HCT116 (cell line): Measurements from ENCODE around the gene PEX5. TPM values are rescaled to one million over a fixed set of nuclear protein-coding genes. Genes with fewer than 3 reads are reported as not detected.

Experiments
- ATAC-seq: fragments of 200-7000 bp; cut with Tn5 transposase; 2 replicates; pipeline ENCODE4 v1.9.1; 2020; ENCODE audit warnings: mild to moderate bottlenecking, moderate library complexity
- BruUV-seq: library from RNA; stranded (reverse); fragments of 400-500 nt; replicated peaks from 2 replicates; lab custom pipeline; 2021; lab: Mats Ljungman, UMichigan
- CTCF ChIA-PET: fragments of 300-600 bp; sonication (Branson Sonifier 250); formaldehyde crosslinking; loops from one replicate; lab custom pipeline; 2021; ENCODE audit warnings: antibody characterized with exemption; lab: Charles Lee
- POLR2A ChIA-PET: fragments of 300-600, 350-600 bp; sonication (Branson Sonifier 250); formaldehyde crosslinking; loops from one replicate; lab custom pipeline; 2021; ENCODE audit warnings: antibody characterized with exemption; lab: Charles Lee
- RAD21 ChIA-PET, 2 experiments: fragments of 300-600 bp; sonication (Branson Sonifier 250); formaldehyde crosslinking; loops; one replicate each; lab custom pipeline; 2023; ENCODE audit warnings: low total read pairs in 2 of 2; ENCODE audit not compliant: uncharacterized antibody in 2 of 2, unreplicated experiment in 2 of 2, low non-redundant PET in 1 of 2; lab: Charles Lee
- DNase-seq: peaks from one replicate; pipeline ENCODE4 v3.0.0-alpha.2; 2010; ENCODE audit warnings: low read depth, low spot score
- H2AFZ ChIP-seq: fragments of 200-600 bp; shearing (Covaris generic), sonication (generic); 2 replicates; pipeline ENCODE4 v1.6.1; 2017; ENCODE audit warnings: low read depth, mixed run types, mixed read lengths, antibody characterized with exemption, low read length; ENCODE audit not compliant: poor library complexity, severe bottlenecking
- H3K27ac ChIP-seq: 2 replicates; pipeline ENCODE4 v1.5.1; 2012; ENCODE audit warnings: low read depth, low read length
- H3K27me3 ChIP-seq: fragments of 200-600 bp; sonication (generic); 2 replicates; pipeline ENCODE4 v1.6.1; 2016; ENCODE audit warnings: mixed run types, low read length, mixed read lengths; ENCODE audit not compliant: insufficient read depth
- H3K36me3 ChIP-seq, 2 experiments: fragments of 200-500 bp in 1 of 2; fragments of 200-600 bp in 1 of 2; sonication (Bioruptor generic) in 1 of 2; sonication (generic) in 1 of 2; 2 replicates each; pipeline versions ENCODE4 v1.5.1 to v1.6.1; 2014 to 2016; ENCODE audit warnings: low read length in 2 of 2, inconsistent platforms in 1 of 2, mixed read lengths in 1 of 2, mixed run types in 1 of 2; ENCODE audit not compliant: insufficient read depth in 2 of 2, control insufficient read depth in 1 of 2
- H3K4me1 ChIP-seq, 2 experiments: fragments of 200-600 bp in 1 of 2; sonication (generic) in 1 of 2; 2 replicates each; pipeline versions ENCODE4 v1.5.1 to v1.6.1; 2012 to 2017; ENCODE audit warnings: low read length in 2 of 2, inconsistent platforms in 1 of 2, mild to moderate bottlenecking in 1 of 2, mixed read lengths in 1 of 2, mixed run types in 1 of 2, moderate library complexity in 1 of 2; ENCODE audit not compliant: insufficient read depth in 2 of 2, control insufficient read depth in 1 of 2
- H3K4me2 ChIP-seq: fragments of 200-600 bp; sonication (generic); 2 replicates; pipeline ENCODE4 v1.6.1; 2017; ENCODE audit warnings: mixed run types, low read length, mixed read lengths
- H3K4me3 ChIP-seq, 2 experiments: fragments of 200-600 bp in 1 of 2; sonication (generic) in 1 of 2; replicated peaks in 1 of 2; 2 replicates each; pipeline ENCODE4 v1.5.1; 2011 to 2016; ENCODE audit warnings: low read length in 2 of 2, control low read depth in 1 of 2, low read depth in 1 of 2, mild to moderate bottlenecking in 1 of 2, mixed read lengths in 1 of 2, mixed run types in 1 of 2
- H3K79me2 ChIP-seq: fragments of 200-600 bp; sonication (generic); 2 replicates; pipeline ENCODE4 v1.6.1; 2017; ENCODE audit warnings: mild to moderate bottlenecking, mixed run types, low read length, moderate library complexity, mixed read lengths; ENCODE audit not compliant: insufficient read depth
- H3K9ac ChIP-seq: fragments of 200-600 bp; sonication (generic); 2 replicates; pipeline ENCODE4 v1.6.1; 2016; ENCODE audit warnings: low read length, mixed read lengths
- H3K9me2 ChIP-seq: fragments of 200-600 bp; sonication (generic), shearing (Covaris generic); 2 replicates; pipeline ENCODE4 v1.6.1; 2017; ENCODE audit warnings: mixed run types, mild to moderate bottlenecking, moderate library complexity; ENCODE audit not compliant: insufficient read depth
- H3K9me3 ChIP-seq, 2 experiments: fragments of 200-500 bp in 1 of 2; fragments of 200-600 bp in 1 of 2; sonication (Bioruptor generic) in 1 of 2; sonication (generic) in 1 of 2; 2 replicates each; pipeline ENCODE4 v1.6.1; 2014 to 2017; ENCODE audit warnings: low read length in 2 of 2, mixed read lengths in 2 of 2, inconsistent platforms in 1 of 2, low read depth in 1 of 2, mild to moderate bottlenecking in 1 of 2, mixed run types in 1 of 2, moderate library complexity in 1 of 2; ENCODE audit not compliant: control insufficient read depth in 1 of 2, insufficient read depth in 1 of 2
- H4K20me1 ChIP-seq: fragments of 200-600 bp; sonication (generic), shearing (Covaris generic); 2 replicates; pipeline ENCODE4 v1.6.1; 2017; ENCODE audit warnings: mixed run types, mild to moderate bottlenecking, moderate library complexity; ENCODE audit not compliant: insufficient read depth
- ATF3 ChIP-seq: IDR thresholded peaks from 2 replicates; pipeline ENCODE4 v1.6.1; 2012
- CBX3 ChIP-seq: IDR thresholded peaks from 2 replicates; pipeline ENCODE4 v1.6.1; 2012; ENCODE audit warnings: low read depth
- EGR1 ChIP-seq: IDR thresholded peaks from 2 replicates; pipeline ENCODE4 v1.6.1; 2012; ENCODE audit warnings: low read depth
- ELF1 ChIP-seq: IDR thresholded peaks from 2 replicates; pipeline ENCODE4 v1.6.1; 2012; ENCODE audit warnings: low read depth, borderline replicate concordance
- FOSL1 ChIP-seq: IDR thresholded peaks from 2 replicates; pipeline ENCODE4 v1.6.1; 2012; ENCODE audit warnings: low read depth
- JUND ChIP-seq: IDR thresholded peaks from 2 replicates; pipeline ENCODE4 v1.6.1; 2012
- MAX ChIP-seq: IDR thresholded peaks from 2 replicates; pipeline ENCODE4 v1.6.1; 2012
- POLR2A ChIP-seq: IDR thresholded peaks from 2 replicates; pipeline ENCODE4 v1.7.0; 2011; ENCODE audit warnings: borderline replicate concordance; ENCODE audit not compliant: insufficient read depth, insufficient read length; ENCODE audit errors: extremely low read depth
- POLR2AphosphoS5 ChIP-seq: IDR thresholded peaks from 2 replicates; pipeline ENCODE4 v1.6.1; 2011; ENCODE audit warnings: mild to moderate bottlenecking, low read depth, low read length, moderate library complexity
- RAD21 ChIP-seq: IDR thresholded peaks from 2 replicates; pipeline ENCODE4 v1.6.1; 2012; ENCODE audit warnings: low read depth, mild to moderate bottlenecking
- REST ChIP-seq: IDR thresholded peaks from 2 replicates; pipeline ENCODE4 v1.6.1; 2012; ENCODE audit warnings: low read depth
- SP1 ChIP-seq: IDR thresholded peaks from 2 replicates; pipeline ENCODE4 v1.6.1; 2012; ENCODE audit warnings: low read depth
- SRF ChIP-seq: IDR thresholded peaks from 2 replicates; pipeline ENCODE4 v1.6.1; 2012; ENCODE audit warnings: low read depth
- ZBTB33 ChIP-seq: IDR thresholded peaks from 2 replicates; pipeline ENCODE4 v1.6.1; 2011; ENCODE audit warnings: mild to moderate bottlenecking, low read length, moderate library complexity; ENCODE audit not compliant: insufficient replicate concordance; ENCODE audit errors: extremely low read depth
- intact Hi-C: fragments of 100-400 bp; cut with micrococcal nuclease; formaldehyde crosslinking; loops from 2 replicates; pipeline ENCODE4 v1.10.0; 2022
- total RNA-seq: library from RNA; stranded (reverse); gene quantifications from one replicate; pipeline ENCODE4 v1.2.1, GENCODE V29; 2021; ENCODE audit not compliant: unreplicated experiment

PEX5 gene
- total RNA-seq, 1 experiment from 2014 or later: 45.4 TPM

GRCh38 chr12:7146906-7147305, 42.6 kb upstream of the PEX5 start:
- no peak for DNase-seq
- ATAC-seq: no peak
- Histone ChIP-seq H3K36me3 (peaks cover 0 to 26% of the 10 kb centered on the region in 2 experiments; a peak in 3 of 4 replicates), H3K27ac (no peak overlapping the region), H3K79me2 (no peaks in the 10 kb centered on the region), H3K4me1 (no peaks in the 10 kb centered on the region), H4K20me1 (no peaks in the 10 kb centered on the region), H3K9me3 (no peaks in the 10 kb centered on the region), H3K27me3 (no peaks in the 10 kb centered on the region), H3K4me3 (no peak overlapping the region), H2AFZ (no peak overlapping the region), H3K4me2 (no peak overlapping the region), H3K9me2 (no peaks in the 10 kb centered on the region), H3K9ac (no peak overlapping the region)
- no TSS peak for BruUV-seq
- intact Hi-C loops: no loop called here
- ChIA-PET RAD21 (no interaction called here), POLR2A (no interaction called here), CTCF (no interaction called here)
- TF ChIP-seq POLR2AphosphoS5: no peak
- no peak for TF ChIP-seq RAD21
- TF ChIP-seq REST: no peak
- TF ChIP-seq ELF1: no peak
- TF ChIP-seq SRF: no peak
- TF ChIP-seq FOSL1: no peak
- no peak for TF ChIP-seq CBX3
- no peak for TF ChIP-seq POLR2A
- no peak for TF ChIP-seq ATF3
- no peak for TF ChIP-seq ZBTB33
- no peak for TF ChIP-seq EGR1
- TF ChIP-seq SP1: no peak
- TF ChIP-seq MAX: no peak
- no peak for TF ChIP-seq JUND
